GM23338 (cell line): Measurements from ENCODE around the gene PHC2. TPM values are rescaled to one million over a fixed set of nuclear protein-coding genes. Genes with fewer than 3 reads are reported as not detected.

Experiments used
- ATAC-seq: fragments of 200-7000 bp; cut with Tn5 transposase; 3 replicates; pipeline ENCODE4 v1.9.1; 2020
- DNase-seq: peaks from one replicate; pipeline ENCODE4 v3.0.0-alpha.2; 2015; ENCODE audit warnings: low spot score
- H2AFZ ChIP-seq: fragments of 200-600 bp; sonication (generic); 2 replicates; pipeline ENCODE4 v1.8.0; 2016; ENCODE audit warnings: antibody characterized with exemption, mild to moderate bottlenecking, moderate library complexity
- H3F3A ChIP-seq: fragments of 200-600 bp; sonication (generic); replicated peaks from 2 replicates; pipeline ENCODE4 v1.8.0; 2017; ENCODE audit warnings: antibody characterized with exemption, mixed run types, low read depth
- H3K27ac ChIP-seq: fragments of 200-600 bp; sonication (generic); 2 replicates; pipeline ENCODE4 v1.6.1; 2016; ENCODE audit warnings: low read depth
- H3K27me3 ChIP-seq: fragments of 200-600 bp; sonication (generic); 2 replicates; pipeline ENCODE4 v1.8.0; 2016; ENCODE audit warnings: mild to moderate bottlenecking, mixed run types, moderate library complexity; ENCODE audit not compliant: insufficient read depth
- H3K36me3 ChIP-seq: fragments of 200-600 bp; sonication (generic); 2 replicates; pipeline ENCODE4 v1.8.0; 2016; ENCODE audit warnings: mild to moderate bottlenecking; ENCODE audit not compliant: insufficient read depth
- H3K4me1 ChIP-seq: fragments of 200-600 bp; sonication (generic); 2 replicates; pipeline ENCODE4 v1.8.0; 2016; ENCODE audit warnings: mild to moderate bottlenecking, moderate library complexity; ENCODE audit not compliant: insufficient read depth
- H3K4me2 ChIP-seq: fragments of 200-600 bp; sonication (generic); 2 replicates; pipeline ENCODE4 v1.7.1; 2017; ENCODE audit warnings: mixed run types
- H3K4me3 ChIP-seq: fragments of 200-600 bp; sonication (generic); 2 replicates; pipeline ENCODE4 v1.6.1; 2016; ENCODE audit warnings: mixed run types
- H3K79me2 ChIP-seq: fragments of 200-600 bp; sonication (generic); replicated peaks from 2 replicates; pipeline ENCODE4 v1.8.0; 2017; ENCODE audit warnings: mild to moderate bottlenecking; ENCODE audit not compliant: insufficient read depth
- H3K9me2 ChIP-seq: fragments of 200-600 bp; sonication (generic); 2 replicates; pipeline ENCODE4 v1.8.0; 2017; ENCODE audit not compliant: insufficient read depth
- H4K20me1 ChIP-seq: fragments of 200-600 bp; sonication (generic); replicated peaks from 2 replicates; pipeline ENCODE4 v1.8.0; 2017; ENCODE audit warnings: mild to moderate bottlenecking; ENCODE audit not compliant: insufficient read depth
- H3K27ac Mint-ChIP-seq: 2 replicates; pipeline ENCODE4 v1.8.0; 2020; ENCODE audit warnings: inconsistent platforms, mild to moderate bottlenecking, moderate library complexity, mixed read lengths
- H3K27me3 Mint-ChIP-seq: 3 replicates; pipeline ENCODE4 v1.8.0; 2022; ENCODE audit warnings: low read depth, mild to moderate bottlenecking, moderate library complexity, mixed read lengths, inconsistent platforms; ENCODE audit not compliant: insufficient read depth, poor library complexity
- H3K36me3 Mint-ChIP-seq: 3 replicates; pipeline ENCODE4 v1.8.0; 2021; ENCODE audit warnings: low read depth, mild to moderate bottlenecking, inconsistent platforms, moderate library complexity, mixed read lengths
- H3K4me1 Mint-ChIP-seq: 3 replicates; pipeline ENCODE4 v1.8.0; 2020; ENCODE audit warnings: mild to moderate bottlenecking, inconsistent platforms, mixed read lengths
- H3K4me3 Mint-ChIP-seq: 3 replicates; pipeline ENCODE4 v1.8.0; 2021; ENCODE audit warnings: moderate library complexity, mild to moderate bottlenecking, inconsistent platforms, mixed read lengths
- H3K9me3 Mint-ChIP-seq: 3 replicates; pipeline ENCODE4 v1.8.0; 2020; ENCODE audit warnings: moderate library complexity, mild to moderate bottlenecking, inconsistent platforms, mixed read lengths
- CREB1 ChIP-seq: fragments of 250-450 bp; sonication (Bioruptor Pico); IDR thresholded peaks from 2 replicates; pipeline ENCODE4 v1.5.0; 2020; ENCODE audit warnings: low read depth, mild to moderate bottlenecking, moderate library complexity
- EZH2 ChIP-seq: fragments of 200-600 bp; sonication (generic); IDR thresholded peaks from one replicate; pipeline ENCODE4 v1.8.0; 2017; ENCODE audit warnings: antibody characterized with exemption, mild to moderate bottlenecking, low read depth; ENCODE audit not compliant: unreplicated experiment
- EZH2phosphoT487 ChIP-seq: fragments of 200-600 bp; sonication (generic); IDR thresholded peaks from one replicate; pipeline ENCODE4 v1.8.1; 2018; ENCODE audit warnings: antibody characterized with exemption; ENCODE audit not compliant: unreplicated experiment
- JUNB ChIP-seq: IDR thresholded peaks from one replicate; pipeline ENCODE4 v1.6.1; 2016; ENCODE audit warnings: antibody characterized with exemption; ENCODE audit not compliant: unreplicated experiment
- NANOG ChIP-seq: IDR thresholded peaks from 2 replicates; pipeline ENCODE4 v1.6.1; 2016; ENCODE audit warnings: antibody characterized with exemption, borderline replicate concordance
- POLR2AphosphoS5 ChIP-seq: IDR thresholded peaks from 2 replicates; pipeline ENCODE4 v1.6.1; 2016; ENCODE audit warnings: antibody characterized with exemption, low read depth
- STAT1 ChIP-seq: IDR thresholded peaks from one replicate; pipeline ENCODE4 v1.6.1; 2016; ENCODE audit warnings: antibody characterized with exemption; ENCODE audit not compliant: unreplicated experiment
- ZNF114 ChIP-seq: fragments of 250-450 bp; sonication (Bioruptor Pico); IDR thresholded peaks from 2 replicates; pipeline ENCODE4 v1.5.0; 2020; ENCODE audit warnings: mild to moderate bottlenecking, moderate library complexity
- ZNF331 ChIP-seq: fragments of 250-450 bp; sonication (Bioruptor Pico); IDR thresholded peaks from 2 replicates; pipeline ENCODE4 v1.5.0; 2020; ENCODE audit warnings: low read depth, mild to moderate bottlenecking, moderate library complexity
- polyA plus RNA-seq: library from polyadenylated mRNA; unstranded; fragments of >200 nt; fragmentation: Nextera tagmentation; extraction: Ambion mirVana; gene quantifications from 2 replicates; pipeline ENCODE4 v1.2.1, GENCODE V29; 2016
- total RNA-seq: library from RNA; depleted of rRNA; stranded (reverse); fragments of >200 nt; shearing (Covaris generic); gene quantifications from 2 replicates; pipeline ENCODE4 v1.2.3, GENCODE V29; 2014
- TF ChIP-seq, protein P1 (sequence below): IDR thresholded peaks from 2 replicates; pipeline ENCODE4 v1.6.1; 2016; ENCODE audit warnings: antibody characterized with exemption
- TF ChIP-seq, protein P2 (sequence below): IDR thresholded peaks from one replicate; pipeline ENCODE4 v1.6.1; 2018; ENCODE audit warnings: antibody characterized with exemption; ENCODE audit not compliant: unreplicated experiment
- TF ChIP-seq, protein P3 (sequence below), 2 experiments: fragments of 200-600 bp in 1 of 2; sonication (generic) in 1 of 2; conservative IDR thresholded peaks; 2 replicates each; pipeline versions ENCODE4 v1.5.1 to v1.6.1; 2016 to 2017; ENCODE audit warnings: antibody characterized with exemption in 2 of 2, low read depth in 2 of 2, mild to moderate bottlenecking in 2 of 2, moderate library complexity in 1 of 2
- TF ChIP-seq, protein P4 (sequence below): fragments of 250-450 bp; sonication (Bioruptor Pico); IDR thresholded peaks from 2 replicates; pipeline ENCODE4 v1.5.0; 2020; ENCODE audit warnings: mild to moderate bottlenecking, moderate library complexity

PHC2 gene
- total and polyA plus RNA-seq, 2 experiments from 2014 or later, result 1.7 to 7.3 TPM

DNA sequence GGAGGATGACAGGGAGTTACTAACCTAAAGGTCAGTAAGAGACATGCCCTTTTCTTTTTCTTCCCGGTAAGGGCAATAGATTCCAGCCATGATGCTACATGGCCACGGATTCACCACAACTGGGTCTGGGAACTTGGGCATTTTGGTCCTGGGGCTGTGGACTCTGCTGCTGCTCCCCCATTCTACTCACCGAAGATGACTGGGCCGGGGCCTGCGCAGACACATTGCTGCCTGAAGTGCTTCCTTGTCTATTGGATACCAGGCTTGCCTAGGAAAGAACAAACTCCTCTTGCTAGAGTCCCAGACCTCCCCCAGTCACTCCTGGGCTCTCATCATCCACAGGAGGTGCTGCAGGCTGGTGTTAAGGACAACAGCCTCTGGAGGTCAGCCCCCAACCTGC is 60.1 kb downstream of the PHC2 start:
- no peak overlapping the region for H3K4me3 ChIP-seq
- no peak overlapping the region for H2AFZ ChIP-seq
- 0 out of 2 replicates have a peak, but pooled peaks cover 3% of the 10 kb centered on the region for H3K4me1 ChIP-seq
- Mint-ChIP-seq H3K9me3 (no peaks in the 10 kb centered on the region), H3K27ac (no peak overlapping the region), H3K4me1 (peaks cover 19% of the 10 kb centered on the region), H3K27me3 (peaks cover 7% of the 10 kb centered on the region), H3K36me3 (no peaks in the 10 kb centered on the region), H3K4me3 (no peak overlapping the region)
- no peaks in the 10 kb centered on the region for H3K9me2 ChIP-seq
- H3K27me3 ChIP-seq, result no peaks in the 10 kb centered on the region
- DNase-seq, result no peak
- TF ChIP-seq, protein P1, sequence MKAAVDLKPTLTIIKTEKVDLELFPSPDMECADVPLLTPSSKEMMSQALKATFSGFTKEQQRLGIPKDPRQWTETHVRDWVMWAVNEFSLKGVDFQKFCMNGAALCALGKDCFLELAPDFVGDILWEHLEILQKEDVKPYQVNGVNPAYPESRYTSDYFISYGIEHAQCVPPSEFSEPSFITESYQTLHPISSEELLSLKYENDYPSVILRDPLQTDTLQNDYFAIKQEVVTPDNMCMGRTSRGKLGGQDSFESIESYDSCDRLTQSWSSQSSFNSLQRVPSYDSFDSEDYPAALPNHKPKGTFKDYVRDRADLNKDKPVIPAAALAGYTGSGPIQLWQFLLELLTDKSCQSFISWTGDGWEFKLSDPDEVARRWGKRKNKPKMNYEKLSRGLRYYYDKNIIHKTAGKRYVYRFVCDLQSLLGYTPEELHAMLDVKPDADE, result no peak
- no peak for TF ChIP-seq EZH2
- TF ChIP-seq, protein P2, sequence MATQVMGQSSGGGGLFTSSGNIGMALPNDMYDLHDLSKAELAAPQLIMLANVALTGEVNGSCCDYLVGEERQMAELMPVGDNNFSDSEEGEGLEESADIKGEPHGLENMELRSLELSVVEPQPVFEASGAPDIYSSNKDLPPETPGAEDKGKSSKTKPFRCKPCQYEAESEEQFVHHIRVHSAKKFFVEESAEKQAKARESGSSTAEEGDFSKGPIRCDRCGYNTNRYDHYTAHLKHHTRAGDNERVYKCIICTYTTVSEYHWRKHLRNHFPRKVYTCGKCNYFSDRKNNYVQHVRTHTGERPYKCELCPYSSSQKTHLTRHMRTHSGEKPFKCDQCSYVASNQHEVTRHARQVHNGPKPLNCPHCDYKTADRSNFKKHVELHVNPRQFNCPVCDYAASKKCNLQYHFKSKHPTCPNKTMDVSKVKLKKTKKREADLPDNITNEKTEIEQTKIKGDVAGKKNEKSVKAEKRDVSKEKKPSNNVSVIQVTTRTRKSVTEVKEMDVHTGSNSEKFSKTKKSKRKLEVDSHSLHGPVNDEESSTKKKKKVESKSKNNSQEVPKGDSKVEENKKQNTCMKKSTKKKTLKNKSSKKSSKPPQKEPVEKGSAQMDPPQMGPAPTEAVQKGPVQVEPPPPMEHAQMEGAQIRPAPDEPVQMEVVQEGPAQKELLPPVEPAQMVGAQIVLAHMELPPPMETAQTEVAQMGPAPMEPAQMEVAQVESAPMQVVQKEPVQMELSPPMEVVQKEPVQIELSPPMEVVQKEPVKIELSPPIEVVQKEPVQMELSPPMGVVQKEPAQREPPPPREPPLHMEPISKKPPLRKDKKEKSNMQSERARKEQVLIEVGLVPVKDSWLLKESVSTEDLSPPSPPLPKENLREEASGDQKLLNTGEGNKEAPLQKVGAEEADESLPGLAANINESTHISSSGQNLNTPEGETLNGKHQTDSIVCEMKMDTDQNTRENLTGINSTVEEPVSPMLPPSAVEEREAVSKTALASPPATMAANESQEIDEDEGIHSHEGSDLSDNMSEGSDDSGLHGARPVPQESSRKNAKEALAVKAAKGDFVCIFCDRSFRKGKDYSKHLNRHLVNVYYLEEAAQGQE, result no peak
- TF ChIP-seq, protein P3, sequence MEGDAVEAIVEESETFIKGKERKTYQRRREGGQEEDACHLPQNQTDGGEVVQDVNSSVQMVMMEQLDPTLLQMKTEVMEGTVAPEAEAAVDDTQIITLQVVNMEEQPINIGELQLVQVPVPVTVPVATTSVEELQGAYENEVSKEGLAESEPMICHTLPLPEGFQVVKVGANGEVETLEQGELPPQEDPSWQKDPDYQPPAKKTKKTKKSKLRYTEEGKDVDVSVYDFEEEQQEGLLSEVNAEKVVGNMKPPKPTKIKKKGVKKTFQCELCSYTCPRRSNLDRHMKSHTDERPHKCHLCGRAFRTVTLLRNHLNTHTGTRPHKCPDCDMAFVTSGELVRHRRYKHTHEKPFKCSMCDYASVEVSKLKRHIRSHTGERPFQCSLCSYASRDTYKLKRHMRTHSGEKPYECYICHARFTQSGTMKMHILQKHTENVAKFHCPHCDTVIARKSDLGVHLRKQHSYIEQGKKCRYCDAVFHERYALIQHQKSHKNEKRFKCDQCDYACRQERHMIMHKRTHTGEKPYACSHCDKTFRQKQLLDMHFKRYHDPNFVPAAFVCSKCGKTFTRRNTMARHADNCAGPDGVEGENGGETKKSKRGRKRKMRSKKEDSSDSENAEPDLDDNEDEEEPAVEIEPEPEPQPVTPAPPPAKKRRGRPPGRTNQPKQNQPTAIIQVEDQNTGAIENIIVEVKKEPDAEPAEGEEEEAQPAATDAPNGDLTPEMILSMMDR (conservative IDR thresholded peaks at IDR 0.05; ENCODE audit: low read depth in 2 of 2), result no peak
- TF ChIP-seq STAT1, result no peak
- TF ChIP-seq EZH2phosphoT487, result no peak
- no peak for TF ChIP-seq JUNB
- no peak for TF ChIP-seq NANOG
- TF ChIP-seq, protein P4, sequence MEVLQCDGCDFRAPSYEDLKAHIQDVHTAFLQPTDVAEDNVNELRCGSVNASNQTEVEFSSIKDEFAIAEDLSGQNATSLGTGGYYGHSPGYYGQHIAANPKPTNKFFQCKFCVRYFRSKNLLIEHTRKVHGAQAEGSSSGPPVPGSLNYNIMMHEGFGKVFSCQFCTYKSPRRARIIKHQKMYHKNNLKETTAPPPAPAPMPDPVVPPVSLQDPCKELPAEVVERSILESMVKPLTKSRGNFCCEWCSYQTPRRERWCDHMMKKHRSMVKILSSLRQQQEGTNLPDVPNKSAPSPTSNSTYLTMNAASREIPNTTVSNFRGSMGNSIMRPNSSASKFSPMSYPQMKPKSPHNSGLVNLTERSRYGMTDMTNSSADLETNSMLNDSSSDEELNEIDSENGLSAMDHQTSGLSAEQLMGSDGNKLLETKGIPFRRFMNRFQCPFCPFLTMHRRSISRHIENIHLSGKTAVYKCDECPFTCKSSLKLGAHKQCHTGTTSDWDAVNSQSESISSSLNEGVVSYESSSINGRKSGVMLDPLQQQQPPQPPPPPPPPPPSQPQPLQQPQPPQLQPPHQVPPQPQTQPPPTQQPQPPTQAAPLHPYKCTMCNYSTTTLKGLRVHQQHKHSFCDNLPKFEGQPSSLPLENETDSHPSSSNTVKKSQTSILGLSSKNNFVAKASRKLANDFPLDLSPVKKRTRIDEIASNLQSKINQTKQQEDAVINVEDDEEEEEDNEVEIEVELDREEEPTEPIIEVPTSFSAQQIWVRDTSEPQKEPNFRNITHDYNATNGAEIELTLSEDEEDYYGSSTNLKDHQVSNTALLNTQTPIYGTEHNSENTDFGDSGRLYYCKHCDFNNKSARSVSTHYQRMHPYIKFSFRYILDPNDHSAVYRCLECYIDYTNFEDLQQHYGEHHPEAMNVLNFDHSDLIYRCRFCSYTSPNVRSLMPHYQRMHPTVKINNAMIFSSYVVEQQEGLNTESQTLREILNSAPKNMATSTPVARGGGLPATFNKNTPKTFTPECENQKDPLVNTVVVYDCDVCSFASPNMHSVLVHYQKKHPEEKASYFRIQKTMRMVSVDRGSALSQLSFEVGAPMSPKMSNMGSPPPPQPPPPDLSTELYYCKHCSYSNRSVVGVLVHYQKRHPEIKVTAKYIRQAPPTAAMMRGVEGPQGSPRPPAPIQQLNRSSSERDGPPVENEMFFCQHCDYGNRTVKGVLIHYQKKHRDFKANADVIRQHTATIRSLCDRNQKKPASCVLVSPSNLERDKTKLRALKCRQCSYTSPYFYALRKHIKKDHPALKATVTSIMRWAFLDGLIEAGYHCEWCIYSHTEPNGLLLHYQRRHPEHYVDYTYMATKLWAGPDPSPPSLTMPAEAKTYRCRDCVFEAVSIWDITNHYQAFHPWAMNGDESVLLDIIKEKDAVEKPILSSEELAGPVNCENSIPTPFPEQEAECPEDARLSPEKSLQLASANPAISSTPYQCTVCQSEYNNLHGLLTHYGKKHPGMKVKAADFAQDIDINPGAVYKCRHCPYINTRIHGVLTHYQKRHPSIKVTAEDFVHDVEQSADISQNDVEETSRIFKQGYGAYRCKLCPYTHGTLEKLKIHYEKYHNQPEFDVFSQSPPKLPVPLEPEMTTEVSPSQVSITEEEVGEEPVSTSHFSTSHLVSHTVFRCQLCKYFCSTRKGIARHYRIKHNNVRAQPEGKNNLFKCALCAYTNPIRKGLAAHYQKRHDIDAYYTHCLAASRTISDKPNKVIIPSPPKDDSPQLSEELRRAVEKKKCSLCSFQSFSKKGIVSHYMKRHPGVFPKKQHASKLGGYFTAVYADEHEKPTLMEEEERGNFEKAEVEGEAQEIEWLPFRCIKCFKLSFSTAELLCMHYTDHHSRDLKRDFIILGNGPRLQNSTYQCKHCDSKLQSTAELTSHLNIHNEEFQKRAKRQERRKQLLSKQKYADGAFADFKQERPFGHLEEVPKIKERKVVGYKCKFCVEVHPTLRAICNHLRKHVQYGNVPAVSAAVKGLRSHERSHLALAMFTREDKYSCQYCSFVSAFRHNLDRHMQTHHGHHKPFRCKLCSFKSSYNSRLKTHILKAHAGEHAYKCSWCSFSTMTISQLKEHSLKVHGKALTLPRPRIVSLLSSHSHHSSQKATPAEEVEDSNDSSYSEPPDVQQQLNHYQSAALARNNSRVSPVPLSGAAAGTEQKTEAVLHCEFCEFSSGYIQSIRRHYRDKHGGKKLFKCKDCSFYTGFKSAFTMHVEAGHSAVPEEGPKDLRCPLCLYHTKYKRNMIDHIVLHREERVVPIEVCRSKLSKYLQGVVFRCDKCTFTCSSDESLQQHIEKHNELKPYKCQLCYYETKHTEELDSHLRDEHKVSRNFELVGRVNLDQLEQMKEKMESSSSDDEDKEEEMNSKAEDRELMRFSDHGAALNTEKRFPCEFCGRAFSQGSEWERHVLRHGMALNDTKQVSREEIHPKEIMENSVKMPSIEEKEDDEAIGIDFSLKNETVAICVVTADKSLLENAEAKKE (CRISPR knock-in tag), result no peak
- no peak for TF ChIP-seq POLR2AphosphoS5
- no peak for TF ChIP-seq ZNF114
- no peak for TF ChIP-seq CREB1 (CRISPR knock-in tag)
- TF ChIP-seq ZNF331 (CRISPR knock-in tag), result no peak
- no peaks in the 10 kb centered on the region for H3F3A ChIP-seq
- no peaks in the 10 kb centered on the region for H3K36me3 ChIP-seq
- H3K27ac ChIP-seq, result no peak overlapping the region
- ATAC-seq, result no peak
- H4K20me1 ChIP-seq, result no peaks in the 10 kb centered on the region
- H3K79me2 ChIP-seq, result no peaks in the 10 kb centered on the region
- H3K4me2 ChIP-seq, result no peak overlapping the region
